ENCODE measurements around the gene SLC16A10. TPM values are rescaled to one million over a fixed set of nuclear protein-coding genes. Genes with fewer than 3 reads are reported as not detected.
A peak's percentile ranks its signal among the peaks of the same experiment; 100 is the strongest.
"Not testable (repeated sequence)": the region's sequence is repeated elsewhere in the genome, so short reads cannot be mapped to it uniquely, and the experiment has no call there.

SLC16A10 gene
- polyA plus RNA-seq, 3 donors from 2014 or later, result not detected

DNA sequence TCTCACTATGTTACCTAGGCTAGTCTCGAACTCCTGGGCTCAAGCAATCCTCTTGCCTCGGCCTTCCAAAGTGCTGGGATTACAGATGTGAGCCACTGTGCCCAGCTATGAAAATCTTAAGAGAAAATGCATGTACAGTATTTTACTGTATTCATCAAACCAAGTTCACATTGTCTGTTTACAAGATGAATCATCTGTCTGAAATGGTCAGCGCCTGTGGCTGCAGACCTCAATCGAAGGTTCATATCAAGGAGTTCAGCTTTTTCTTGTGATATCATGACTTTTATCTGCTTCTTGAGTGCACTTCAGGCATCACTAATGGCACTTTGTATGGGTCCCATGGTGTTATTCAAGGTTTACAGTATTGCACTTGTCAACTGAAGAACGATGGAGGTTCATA, 155.1 kb downstream of the SLC16A10 start:
- Mint-ChIP-seq H3K27ac (no peak overlapping the region), H3K36me3 (no peaks in the 10 kb centered on the region), H3K27me3 (ENCODE audit: low read depth in 3 of 3) (peaks cover 0 to 3% (median 3%) of the 10 kb centered on the region in 3 donors)

DNA sequence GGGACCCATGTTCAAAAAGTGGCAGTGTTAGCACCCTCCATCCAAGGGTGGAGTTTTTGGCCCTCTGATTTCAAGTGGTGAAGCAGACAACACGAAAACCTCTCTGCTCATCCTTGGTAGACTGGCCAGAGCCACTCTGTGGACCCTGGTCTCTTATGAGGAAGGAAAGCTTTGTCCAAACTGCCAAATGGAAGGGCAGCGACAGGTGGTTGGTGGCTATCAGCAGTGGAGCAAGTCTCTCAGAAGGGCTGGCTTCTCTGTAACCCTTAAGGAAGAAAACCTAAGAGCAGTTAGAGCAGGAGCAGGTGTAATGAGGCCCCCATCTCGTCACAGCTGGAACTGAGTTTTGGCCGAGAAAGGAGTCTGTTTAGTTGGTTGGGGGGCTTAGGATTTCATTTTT, 155.8 kb downstream of the SLC16A10 start:
- Mint-ChIP-seq H3K9me3 (no peaks in the 10 kb centered on the region), H3K4me1 (no peaks in the 10 kb centered on the region), H3K36me3 (no peaks in the 10 kb centered on the region), H3K4me3 (no peak overlapping the region), H3K27me3 (ENCODE audit: low read depth in 3 of 3) (peaks cover 0 to 3% (median 3%) of the 10 kb centered on the region in 3 donors), H3K27ac (no peak overlapping the region)
- no peak for DNase-seq

More for the DNA sequence above, 155.1 kb downstream of the SLC16A10 start:
- no peak for DNase-seq
- no peaks in the 10 kb centered on the region for H3K9me3 Mint-ChIP-seq
- H3K4me3 Mint-ChIP-seq, result no peak overlapping the region
- no peaks in the 10 kb centered on the region for H3K4me1 Mint-ChIP-seq

DNA sequence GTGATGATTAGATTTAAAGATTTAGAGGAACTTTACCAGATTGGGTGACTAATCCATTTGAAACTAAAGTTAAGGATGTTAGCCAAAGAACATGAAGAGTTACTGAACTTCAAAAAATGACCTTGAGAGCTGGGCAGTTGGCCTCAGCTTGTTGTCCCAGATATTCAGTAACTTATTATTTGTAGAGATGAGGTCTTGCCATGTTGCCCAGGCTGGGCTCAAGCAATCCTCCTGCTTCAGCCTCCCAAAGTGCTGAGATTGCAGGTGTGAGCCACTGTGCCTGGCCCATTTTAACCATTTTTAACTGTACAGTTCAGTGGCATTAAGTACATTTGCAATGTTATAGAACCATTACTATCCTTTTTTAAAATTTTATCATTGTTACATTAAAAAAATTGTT, 161.5 kb downstream of the SLC16A10 start:
- Mint-ChIP-seq H3K9me3 (no peaks in the 10 kb centered on the region), H3K27me3 (ENCODE audit: low read depth in 3 of 3) (no peaks in the 10 kb centered on the region), H3K27ac (no peak overlapping the region), H3K4me3 (no peak overlapping the region), H3K4me1 (no peaks in the 10 kb centered on the region), H3K36me3 (no peaks in the 10 kb centered on the region)
- no peak for DNase-seq

DNA sequence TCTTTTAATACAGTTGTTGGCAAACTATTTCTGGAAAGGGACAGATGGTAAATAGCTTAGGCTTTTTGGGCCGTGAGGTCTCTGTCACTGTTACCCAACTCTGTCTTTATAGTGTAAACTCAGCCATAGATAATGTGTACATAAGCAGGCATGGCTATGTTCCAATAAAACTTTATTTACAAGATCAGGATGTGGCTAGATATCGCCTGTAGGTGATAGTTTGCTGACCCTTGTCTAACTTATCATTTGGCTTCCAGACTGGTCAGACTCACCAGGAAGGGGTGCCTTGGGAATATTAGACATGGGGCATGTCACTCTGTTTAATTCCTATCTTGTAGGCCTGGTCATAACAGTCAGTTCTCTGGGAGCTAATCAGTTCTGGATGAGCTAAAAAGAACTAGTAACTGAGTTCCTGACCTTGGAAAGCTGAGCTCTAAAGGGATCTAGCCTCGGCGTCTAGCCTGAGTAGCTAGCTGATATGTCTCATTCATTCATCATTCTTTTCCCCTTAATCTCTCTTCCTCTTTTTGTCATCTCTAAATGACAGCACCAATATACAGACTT, 163.6 kb downstream of the SLC16A10 start:
- no peak overlapping the region for H3K4me3 Mint-ChIP-seq
- H3K36me3 Mint-ChIP-seq, result no peaks in the 10 kb centered on the region
- H3K27ac Mint-ChIP-seq, result no peak overlapping the region
- peaks cover 0 to 4% (median 3%) of the 10 kb centered on the region in 3 donors for H3K27me3 Mint-ChIP-seq (ENCODE audit: low read depth in 3 of 3)
- no peak for DNase-seq
- H3K9me3 Mint-ChIP-seq, result no peaks in the 10 kb centered on the region
- no peaks in the 10 kb centered on the region for H3K4me1 Mint-ChIP-seq

DNA sequence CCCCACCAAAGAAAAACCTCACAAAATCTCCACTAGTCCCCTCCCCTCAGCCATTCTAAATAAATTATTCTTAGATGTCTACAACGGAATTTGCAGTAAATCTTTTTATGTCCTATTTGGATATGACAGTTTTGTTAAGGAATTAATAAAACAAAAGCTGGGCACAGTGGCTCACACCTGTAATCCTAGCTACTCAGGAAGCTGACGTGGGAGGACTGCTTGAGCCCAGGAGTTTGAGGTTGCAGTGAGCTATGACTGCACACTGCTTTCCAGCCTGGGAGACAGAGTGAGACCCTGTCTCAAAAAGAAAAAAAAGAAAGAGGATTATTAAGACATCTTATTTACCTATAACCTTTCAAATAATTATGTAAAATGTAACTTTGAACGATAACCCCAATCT, 165.4 kb downstream of the SLC16A10 start:
- Mint-ChIP-seq H3K4me1 (no peaks in the 10 kb centered on the region), H3K4me3 (no peak overlapping the region), H3K27ac (no peak overlapping the region), H3K36me3 (no peaks in the 10 kb centered on the region), H3K27me3 (ENCODE audit: low read depth in 3 of 3) (peaks cover 2 to 8% (median 7%) of the 10 kb centered on the region in 3 donors), H3K9me3 (no peaks in the 10 kb centered on the region)
- no peak for DNase-seq

DNA sequence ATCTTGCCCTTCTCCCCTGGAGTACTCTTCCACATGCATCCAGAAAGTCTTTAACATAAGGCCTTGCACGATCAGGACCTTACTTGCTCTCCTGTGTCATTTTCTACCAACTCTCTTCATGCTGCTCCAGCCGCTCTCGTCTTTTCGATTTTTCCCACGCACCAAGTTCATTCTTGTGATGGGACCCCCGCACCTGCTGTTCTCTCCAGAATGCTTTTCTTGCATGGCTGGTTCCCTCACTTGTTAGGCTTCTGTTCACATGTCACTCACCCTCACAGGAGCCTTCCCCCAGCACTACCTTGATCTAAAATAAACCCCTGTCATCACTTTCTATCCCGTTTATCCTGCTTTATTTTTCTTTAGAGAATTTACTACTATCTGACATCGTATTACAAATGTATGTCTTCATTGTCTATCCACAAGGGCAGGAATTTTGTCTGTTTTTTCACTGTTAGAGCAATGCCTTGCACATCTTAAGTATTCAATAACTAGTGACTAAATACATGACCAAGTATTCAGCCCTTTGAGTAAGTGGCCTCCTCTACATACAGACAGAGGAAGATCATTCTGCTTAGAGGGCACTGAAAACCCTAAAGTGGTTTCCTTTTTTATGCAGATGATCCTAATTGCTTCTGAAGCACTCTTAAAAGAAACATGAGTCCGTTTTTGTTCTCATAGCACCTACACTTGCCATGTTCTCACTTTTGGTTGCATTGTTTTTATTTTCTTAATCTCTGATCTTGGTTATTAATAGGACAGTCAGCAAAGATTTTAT, 166.9 kb downstream of the SLC16A10 start:
- H3K27me3 Mint-ChIP-seq (ENCODE audit: low read depth in 3 of 3), result peaks cover 5 to 12% (median 10%) of the 10 kb centered on the region in 3 donors
- DNase-seq, result no peak
- H3K27ac Mint-ChIP-seq, result no peak overlapping the region
- H3K9me3 Mint-ChIP-seq, result peaks cover 0 to 2% (median 0%) of the 10 kb centered on the region in 6 donors
- H3K4me3 Mint-ChIP-seq, result no peak overlapping the region
- H3K4me1 Mint-ChIP-seq, result peaks cover 7 to 9% of the 10 kb centered on the region in 2 donors
- H3K36me3 Mint-ChIP-seq, result no peaks in the 10 kb centered on the region

DNA sequence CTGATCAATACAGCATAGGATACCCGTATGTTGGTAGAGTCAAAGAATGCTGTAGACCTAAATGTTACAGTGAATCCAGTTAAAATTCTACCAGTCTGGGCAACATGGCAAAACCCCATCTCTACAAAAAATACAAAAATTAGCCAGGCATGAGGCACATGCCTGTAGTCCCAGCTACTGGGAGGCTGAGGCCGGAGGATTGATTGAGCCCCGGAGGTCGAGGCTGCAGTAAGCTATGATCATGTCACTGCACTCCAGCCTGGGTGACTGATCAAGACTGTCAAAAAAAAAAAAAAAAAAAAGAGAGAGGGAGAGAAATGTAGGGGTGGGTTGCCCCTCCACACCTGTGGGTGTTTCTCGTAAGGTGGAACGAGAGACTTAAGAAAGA, 167.5 kb downstream of the SLC16A10 start:
- Mint-ChIP-seq H3K27ac (no peak overlapping the region), H3K36me3 (no peaks in the 10 kb centered on the region), H3K9me3 (peaks cover 0 to 2% (median 0%) of the 10 kb centered on the region in 6 donors), H3K4me3 (no peak overlapping the region), H3K27me3 (ENCODE audit: low read depth in 3 of 3) (peaks cover 8 to 14% (median 12%) of the 10 kb centered on the region in 3 donors), H3K4me1 (peaks cover 9 to 10% of the 10 kb centered on the region in 2 donors)
- no peak for DNase-seq

DNA sequence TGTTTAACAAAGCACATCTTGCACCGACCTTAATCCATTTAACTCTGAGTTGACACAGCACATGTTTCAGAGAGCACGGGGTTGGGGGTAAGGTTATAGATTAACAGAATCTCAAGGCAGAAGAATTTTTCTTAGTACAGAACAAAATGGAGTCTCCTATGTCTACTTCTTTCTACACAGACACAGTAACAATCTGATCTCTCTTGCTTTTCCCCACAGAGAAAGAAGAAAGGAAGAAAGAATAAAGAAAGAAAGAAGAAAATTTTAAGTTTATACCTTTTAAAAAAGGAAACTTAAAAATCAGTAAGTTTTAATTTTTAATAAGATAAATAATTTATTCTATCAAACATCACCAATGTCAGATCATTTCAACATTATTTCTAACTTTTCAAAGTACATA, 168.5 kb downstream of the SLC16A10 start:
- H3K9me3 Mint-ChIP-seq, H3K4me3 Mint-ChIP-seq, DNase-seq, H3K27ac Mint-ChIP-seq, H3K36me3 Mint-ChIP-seq: not testable (repeated sequence)
- Mint-ChIP-seq H3K4me1 (peaks cover 18 to 19% of the 10 kb centered on the region in 2 donors), H3K27me3 (ENCODE audit: low read depth in 3 of 3) (peaks cover 11 to 19% (median 18%) of the 10 kb centered on the region in 3 donors)

DNA sequence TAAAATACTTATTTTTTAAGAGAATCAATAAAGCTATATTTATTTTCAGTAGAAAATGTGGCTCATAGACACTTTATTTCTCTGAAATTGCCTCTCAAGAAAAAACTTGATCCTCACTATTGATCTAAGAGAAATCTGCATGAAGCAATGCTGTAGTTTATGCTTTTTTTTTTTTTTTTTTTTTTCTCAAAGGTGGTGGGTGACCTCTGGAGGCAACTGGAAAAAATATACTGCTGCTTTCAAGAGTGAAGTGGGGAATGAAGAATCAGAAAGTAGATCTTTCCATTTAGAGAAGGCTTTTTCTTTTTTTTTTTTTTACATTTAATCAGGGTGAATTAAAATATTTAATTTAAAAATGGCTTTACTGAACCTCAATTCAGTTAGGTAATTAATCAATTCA, 169.3 kb downstream of the SLC16A10 start:
- no peak overlapping the region for H3K27ac Mint-ChIP-seq

DNA sequence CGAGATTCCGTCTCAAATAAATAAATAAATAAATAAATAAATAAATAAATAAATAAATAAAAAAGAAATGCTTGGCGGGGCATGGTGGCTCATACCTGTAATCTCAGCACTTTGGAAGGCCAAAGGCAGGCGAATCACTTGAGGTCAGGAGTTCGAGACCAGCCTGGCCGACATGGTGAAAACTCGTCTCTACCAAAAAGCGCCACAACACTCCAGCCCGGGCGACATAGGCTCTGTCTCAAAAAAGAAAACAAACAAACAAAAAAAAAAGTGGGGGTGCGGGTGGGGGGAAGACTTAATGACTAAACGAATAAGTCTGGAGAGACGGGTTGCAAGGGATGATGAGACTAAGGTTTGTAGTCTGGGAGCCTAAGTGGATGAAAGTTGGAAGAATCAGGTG, 170.7 kb downstream of the SLC16A10 start:
- Mint-ChIP-seq H3K4me1 (peaks cover 21 to 31% of the 10 kb centered on the region in 2 donors), H3K4me3 (no peak overlapping the region), H3K27ac (peak overlapping the region in 3 of 6 donors; percentile 4 to 87 (median 74)), H3K9me3 (peaks cover 0 to 2% (median 0%) of the 10 kb centered on the region in 6 donors), H3K36me3 (no peaks in the 10 kb centered on the region), H3K27me3 (ENCODE audit: low read depth in 3 of 3) (peaks cover 11 to 19% (median 18%) of the 10 kb centered on the region in 3 donors)
- no peak for DNase-seq

More for the DNA sequence above, 169.3 kb downstream of the SLC16A10 start:
- DNase-seq, result no peak
- Mint-ChIP-seq H3K4me1 (peaks cover 21 to 24% of the 10 kb centered on the region in 2 donors), H3K4me3 (no peak overlapping the region), H3K9me3 (peaks cover 0 to 2% (median 0%) of the 10 kb centered on the region in 6 donors), H3K27me3 (ENCODE audit: low read depth in 3 of 3) (peaks cover 11 to 19% (median 18%) of the 10 kb centered on the region in 3 donors), H3K36me3 (no peaks in the 10 kb centered on the region)

DNA sequence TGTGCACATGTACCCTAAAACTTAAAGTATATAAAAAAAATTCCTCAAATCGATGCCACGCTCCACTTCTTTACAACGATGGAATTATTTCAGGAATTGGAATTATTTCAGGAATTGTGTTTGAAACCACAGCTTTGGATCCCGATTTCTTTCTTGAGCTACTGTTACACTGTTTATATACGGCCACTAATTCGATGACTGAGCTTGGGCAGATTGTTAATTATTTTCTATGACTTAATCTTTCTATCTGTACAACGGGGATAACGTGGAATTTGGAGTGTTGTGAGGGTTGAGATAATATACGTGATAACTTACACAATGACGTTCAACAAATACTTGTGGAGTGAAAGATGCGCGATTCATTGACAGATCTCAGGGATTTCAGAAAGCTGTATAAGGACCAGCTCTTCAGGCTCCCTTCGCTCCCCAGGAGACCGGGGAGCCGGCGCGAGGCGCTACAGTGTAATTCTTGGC, 171.3 kb downstream of the SLC16A10 start:
- DNase-seq, result no peak
- Mint-ChIP-seq H3K27me3 (ENCODE audit: low read depth in 3 of 3) (peaks cover 11 to 19% (median 18%) of the 10 kb centered on the region in 3 donors), H3K4me3 (peak overlapping the region; percentile 75 to 89 (median 86)), H3K9me3 (peaks cover 0 to 2% (median 0%) of the 10 kb centered on the region in 6 donors), H3K36me3 (peaks cover 0 to under 1% (median 0%) of the 10 kb centered on the region in 3 donors), H3K4me1 (peaks cover 21 to 31% of the 10 kb centered on the region in 2 donors), H3K27ac (peak overlapping the region; percentile 77 to 94 (median 84))

DNA sequence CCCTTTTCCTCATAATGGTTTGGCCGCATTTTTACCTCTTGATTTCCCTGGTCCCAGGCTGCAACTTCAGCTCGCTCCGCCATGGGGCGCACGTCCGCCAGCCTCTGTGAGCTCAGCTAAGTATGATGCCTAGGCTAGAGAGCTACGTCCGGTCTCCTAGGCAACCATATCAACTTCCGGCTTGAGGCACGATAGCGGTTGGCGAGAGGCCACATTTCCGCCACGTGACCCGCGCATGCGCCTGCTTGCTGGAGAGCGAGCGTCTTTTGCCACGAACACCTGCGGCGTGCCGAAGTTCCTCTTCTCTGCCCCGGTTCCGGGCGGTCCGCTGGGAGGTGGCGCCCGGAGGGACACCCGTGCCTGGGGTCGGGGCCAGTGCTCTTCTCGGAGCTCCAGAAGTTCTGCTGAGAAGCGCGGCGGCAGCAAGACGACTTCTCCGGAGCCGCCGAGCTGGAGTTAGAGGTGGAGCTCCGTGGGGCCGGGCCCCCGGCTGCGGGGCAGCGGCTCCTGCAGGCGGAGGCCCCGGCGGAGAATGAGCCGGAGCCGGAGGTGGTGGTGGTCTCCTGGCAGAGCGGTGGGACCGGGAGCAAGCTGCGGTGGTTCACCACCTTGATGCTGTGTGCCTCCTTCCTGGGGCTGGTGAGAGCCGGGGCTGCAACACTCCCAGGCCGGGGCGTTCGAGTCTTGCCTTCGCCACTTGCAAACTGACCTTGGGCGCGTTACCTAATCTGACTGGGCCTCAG, 172.0 kb downstream of the SLC16A10 start:
- DNase-seq, result peak; percentile 99
- peaks cover 0 to 6% (median 6%) of the 10 kb centered on the region in 3 donors for H3K36me3 Mint-ChIP-seq
- H3K4me1 Mint-ChIP-seq, result peaks cover 21 to 31% of the 10 kb centered on the region in 2 donors
- peaks cover 0 to 2% (median 0%) of the 10 kb centered on the region in 6 donors for H3K9me3 Mint-ChIP-seq
- peak overlapping the region; percentile 75 to 89 (median 86) for H3K4me3 Mint-ChIP-seq
- peaks cover 11 to 19% (median 18%) of the 10 kb centered on the region in 3 donors for H3K27me3 Mint-ChIP-seq (ENCODE audit: low read depth in 3 of 3)
- peak overlapping the region; percentile 77 to 94 (median 88) for H3K27ac Mint-ChIP-seq

DNA sequence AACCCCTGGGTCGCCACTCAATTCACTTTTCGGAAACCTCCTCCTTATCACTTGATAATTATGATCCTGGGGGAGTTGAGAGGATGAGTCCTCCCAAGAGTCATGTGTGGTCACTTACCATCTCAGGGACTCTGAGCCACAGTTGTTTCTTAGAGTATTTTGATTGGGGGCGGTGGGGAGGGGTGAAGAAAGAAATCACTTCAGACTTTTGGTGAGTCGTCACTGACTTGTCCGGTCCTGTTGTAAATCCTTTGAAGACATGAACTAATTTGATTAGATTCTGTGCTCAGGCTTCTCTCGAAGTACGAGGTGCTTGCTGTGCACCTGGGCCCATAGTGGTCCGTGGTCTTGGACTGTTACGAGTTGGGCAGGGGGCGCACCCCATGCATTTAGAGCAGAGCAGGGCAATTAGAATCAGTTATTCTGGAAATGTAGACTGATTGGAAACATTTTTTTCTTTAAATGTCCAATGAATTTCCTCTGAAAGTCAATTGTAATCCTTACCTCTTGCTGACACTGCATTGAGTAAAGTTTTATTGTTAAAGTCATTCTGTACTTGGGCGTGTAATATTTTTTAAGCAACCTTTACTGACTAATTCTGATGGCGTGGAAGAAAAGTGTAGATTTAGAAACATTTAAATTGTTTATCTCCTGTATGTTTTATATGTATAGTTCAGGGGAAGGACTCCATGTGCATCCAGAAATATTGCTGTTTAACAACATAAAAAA, 173.4 kb downstream of the SLC16A10 start:
- Mint-ChIP-seq H3K4me3 (peak overlapping the region; percentile 75 to 89 (median 86)), H3K27me3 (ENCODE audit: low read depth in 3 of 3) (peaks cover 11 to 16% (median 14%) of the 10 kb centered on the region in 3 donors), H3K4me1 (peaks cover 21 to 33% of the 10 kb centered on the region in 2 donors), H3K36me3 (peaks cover 0 to 8% (median 6%) of the 10 kb centered on the region in 3 donors), H3K27ac (peak overlapping the region; percentile 40 to 88 (median 73)), H3K9me3 (peaks cover 0 to 2% (median 0%) of the 10 kb centered on the region in 6 donors)
- no peak for DNase-seq
